ENCODE results near the gene PEX11B.

Gene PEX11B

GRCh38 chr1:145906954-145907753 lies 11.4 kb downstream of the PEX11B start:
- no peak for DNase-seq (ENCODE audit: low read depth)

GRCh38 chr1:145901312-145902021 lies 17.1 kb downstream of the PEX11B start:
- no peak for DNase-seq (ENCODE audit: low read depth)

GRCh38 chr1:145898756-145899155 lies 19.8 kb downstream of the PEX11B start:
- no peak for DNase-seq (ENCODE audit: low read depth)

GRCh38 chr1:145897969-145898368 lies 20.5 kb downstream of the PEX11B start:
- DNase-seq (ENCODE audit: low read depth), result no peak

GRCh38 chr1:145895471-145895870 lies 23.0 kb downstream of the PEX11B start:
- no peak for DNase-seq (ENCODE audit: low read depth)

- no peak for DNase-seq (ENCODE audit: low read depth)
Measured at GRCh38 chr1:145893306-145894055, 25.0 kb downstream of the PEX11B start.

GRCh38 chr1:145892486-145893087 lies 25.9 kb downstream of the PEX11B start:
- DNase-seq (ENCODE audit: low read depth), result no peak

GRCh38 chr1:145891587-145892485 lies 26.7 kb downstream of the PEX11B start:
- peak; percentile 98 for DNase-seq (ENCODE audit: low read depth)

- DNase-seq (ENCODE audit: low read depth), result no peak
Measured at GRCh38 chr1:145891143-145891542, 27.4 kb downstream of the PEX11B start.

GRCh38 chr1:145889722-145890121 lies 28.8 kb downstream of the PEX11B start:
- DNase-seq (ENCODE audit: low read depth), result no peak

- no peak for DNase-seq (ENCODE audit: low read depth)
Measured at GRCh38 chr1:145887631-145888030, 30.9 kb downstream of the PEX11B start.

GRCh38 chr1:145886816-145887215 lies 31.7 kb downstream of the PEX11B start:
- DNase-seq (ENCODE audit: low read depth), result no peak

- DNase-seq (ENCODE audit: low read depth), result no peak
Measured at GRCh38 chr1:145886390-145886789, 32.1 kb downstream of the PEX11B start.

- DNase-seq (ENCODE audit: low read depth), result no peak
Measured at GRCh38 chr1:145885738-145886287, 32.7 kb downstream of the PEX11B start, which contains the start of gene ANKRD35. TSS of gene ANKRD35 (minus strand) at chr1:145885866. CDS start at chr1:145885758, 108 bp downstream.

GRCh38 chr1:145884675-145885074 lies 33.8 kb downstream of the PEX11B start:
- DNase-seq (ENCODE audit: low read depth), result no peak

- no peak for DNase-seq (ENCODE audit: low read depth)
Measured at GRCh38 chr1:145879775-145880174, 38.7 kb downstream of the PEX11B start.

GRCh38 chr1:145878724-145879123 lies 39.8 kb downstream of the PEX11B start:
- DNase-seq (ENCODE audit: low read depth), result no peak

- DNase-seq (ENCODE audit: low read depth), result no peak
Measured at GRCh38 chr1:145877923-145878486, 40.5 kb downstream of the PEX11B start.

GRCh38 chr1:145874646-145875045 lies 43.9 kb downstream of the PEX11B start:
- no peak for DNase-seq (ENCODE audit: low read depth)
